ENCODE results near the gene PALMD. TPM values are rescaled to one million over a fixed set of nuclear protein-coding genes. Genes with fewer than 3 reads are reported as not detected.

Gene PALMD
- total RNA-seq, 1 experiment from 2014 or later: 19.2 TPM

- Mint-ChIP-seq H3K27ac (ENCODE audit: unreplicated experiment) (no peak overlapping the region), H3K9me3 (ENCODE audit: low read depth, unreplicated experiment) (no peaks in the 10 kb centered on the region), H3K4me1 (ENCODE audit: low read depth, unreplicated experiment) (peaks cover 10% of the 10 kb centered on the region), H3K36me3 (ENCODE audit: insufficient read depth, unreplicated experiment) (peaks cover 5% of the 10 kb centered on the region), H3K27me3 (ENCODE audit: unreplicated experiment) (no peaks in the 10 kb centered on the region), H3K4me3 (ENCODE audit: low read depth, unreplicated experiment) (no peak overlapping the region)
- no TSS peak for BruUV-seq (replicated peaks)
- CTCF ChIA-PET: no interaction called here
- TF ChIP-seq CTCF (IDR thresholded peaks at IDR 0.05; ENCODE audit: unreplicated experiment): no peak
- intact Hi-C loops (cut with micrococcal nuclease; ENCODE audit: unreplicated experiment): no loop called here
- no peak for DNase-seq
These were observed 16.7 kb downstream of the PALMD start for GRCh38 chr1:99662539-99663080.

- Mint-ChIP-seq H3K4me1 (ENCODE audit: low read depth, unreplicated experiment) (peaks cover 10% of the 10 kb centered on the region), H3K4me3 (ENCODE audit: low read depth, unreplicated experiment) (no peak overlapping the region), H3K9me3 (ENCODE audit: low read depth, unreplicated experiment) (no peaks in the 10 kb centered on the region), H3K27me3 (ENCODE audit: unreplicated experiment) (no peaks in the 10 kb centered on the region), H3K27ac (ENCODE audit: unreplicated experiment) (no peak overlapping the region), H3K36me3 (ENCODE audit: insufficient read depth, unreplicated experiment) (peaks cover 5% of the 10 kb centered on the region)
- intact Hi-C loops (cut with micrococcal nuclease; ENCODE audit: unreplicated experiment): no loop called here
- no peak for TF ChIP-seq CTCF (IDR thresholded peaks at IDR 0.05; ENCODE audit: unreplicated experiment)
- CTCF ChIA-PET: interaction anchor here (0.7 kb wide), 1 partner anchor 42 kb away, joined by 4 read pairs; no protein-coding TSS in a partner anchor
- no TSS peak for BruUV-seq (replicated peaks)
- no peak for DNase-seq
These were observed 17.6 kb downstream of the PALMD start for GRCh38 chr1:99663501-99663900.

GRCh38 chr1:99665212-99665611 is 19.3 kb downstream of the PALMD start:
- Mint-ChIP-seq H3K4me3 (ENCODE audit: low read depth, unreplicated experiment) (no peak overlapping the region), H3K36me3 (ENCODE audit: insufficient read depth, unreplicated experiment) (no peaks in the 10 kb centered on the region), H3K9me3 (ENCODE audit: low read depth, unreplicated experiment) (no peaks in the 10 kb centered on the region), H3K27me3 (ENCODE audit: unreplicated experiment) (no peaks in the 10 kb centered on the region), H3K4me1 (ENCODE audit: low read depth, unreplicated experiment) (peaks cover under 1% of the 10 kb centered on the region), H3K27ac (ENCODE audit: unreplicated experiment) (no peak overlapping the region)
- CTCF ChIA-PET: no interaction called here
- no peak for DNase-seq
- intact Hi-C loops (cut with micrococcal nuclease; ENCODE audit: unreplicated experiment): no loop called here
- BruUV-seq (replicated peaks): no TSS peak
- no peak for TF ChIP-seq CTCF (IDR thresholded peaks at IDR 0.05; ENCODE audit: unreplicated experiment)

- no TSS peak for BruUV-seq (replicated peaks)
- H3K27ac Mint-ChIP-seq (ENCODE audit: unreplicated experiment): no peak overlapping the region
- CTCF ChIA-PET: no interaction called here
- DNase-seq: no peak
- intact Hi-C loops (cut with micrococcal nuclease; ENCODE audit: unreplicated experiment): no loop called here
- H3K4me1 Mint-ChIP-seq (ENCODE audit: low read depth, unreplicated experiment): no peaks in the 10 kb centered on the region
- H3K9me3 Mint-ChIP-seq (ENCODE audit: low read depth, unreplicated experiment): no peaks in the 10 kb centered on the region
- H3K4me3 Mint-ChIP-seq (ENCODE audit: low read depth, unreplicated experiment): no peak overlapping the region
- peaks cover 5% of the 10 kb centered on the region for H3K36me3 Mint-ChIP-seq (ENCODE audit: insufficient read depth, unreplicated experiment)
- no peak for TF ChIP-seq CTCF (IDR thresholded peaks at IDR 0.05; ENCODE audit: unreplicated experiment)
- H3K27me3 Mint-ChIP-seq (ENCODE audit: unreplicated experiment): no peaks in the 10 kb centered on the region
These were observed 23.5 kb downstream of the PALMD start for GRCh38 chr1:99669376-99669775.
